ENCODE measurements around the gene PTGR3. TPM values are rescaled to one million over a fixed set of nuclear protein-coding genes. Genes with fewer than 3 reads are reported as not detected.

Gene PTGR3
- total RNA-seq, 2 donors from 2014 or later, result 8.9 to 26.5 TPM

DNA sequence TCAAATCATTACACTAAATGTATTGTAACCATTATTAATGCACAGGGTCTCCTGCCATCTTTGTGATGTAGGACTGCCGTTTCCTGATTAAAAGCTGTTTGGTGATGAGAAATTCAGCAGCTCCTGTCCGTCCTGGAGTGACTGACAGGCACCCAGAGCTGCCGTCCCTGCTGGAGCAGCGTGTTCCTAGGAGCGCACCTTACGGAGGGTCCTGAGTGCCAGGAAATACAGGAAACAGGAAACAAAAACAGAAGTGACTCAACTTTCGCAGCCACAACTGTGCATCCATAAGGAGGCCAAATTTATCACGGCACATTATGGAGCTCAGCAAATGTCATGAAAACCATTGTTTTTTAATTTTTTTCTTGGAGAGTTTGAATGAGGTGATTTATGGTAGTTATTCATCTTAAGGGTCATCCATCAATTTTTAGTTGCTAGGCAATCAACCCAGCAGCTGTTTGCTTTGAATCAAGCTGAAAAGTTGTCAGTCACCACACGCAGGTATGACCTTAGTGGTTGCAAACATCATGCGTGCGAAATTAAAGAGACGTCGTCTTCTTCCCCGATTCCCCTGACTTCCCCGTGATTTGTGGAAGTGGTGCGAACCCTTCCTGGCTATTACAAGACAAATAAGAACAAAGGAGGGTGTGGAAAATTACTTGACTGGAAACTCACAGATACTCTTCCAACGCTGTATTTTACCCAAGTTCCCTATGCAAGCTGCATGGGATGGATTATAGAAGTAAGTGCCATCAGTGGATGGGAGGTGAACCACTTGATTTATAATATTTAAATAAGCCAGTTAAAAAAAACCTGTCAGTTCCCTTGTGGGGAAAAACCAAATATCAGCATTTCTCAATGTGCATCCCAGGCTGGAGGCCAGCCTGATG is 21.5 kb upstream of the PTGR3 start:
- intact Hi-C loops (cut with DNase I), result no loop called here

DNA sequence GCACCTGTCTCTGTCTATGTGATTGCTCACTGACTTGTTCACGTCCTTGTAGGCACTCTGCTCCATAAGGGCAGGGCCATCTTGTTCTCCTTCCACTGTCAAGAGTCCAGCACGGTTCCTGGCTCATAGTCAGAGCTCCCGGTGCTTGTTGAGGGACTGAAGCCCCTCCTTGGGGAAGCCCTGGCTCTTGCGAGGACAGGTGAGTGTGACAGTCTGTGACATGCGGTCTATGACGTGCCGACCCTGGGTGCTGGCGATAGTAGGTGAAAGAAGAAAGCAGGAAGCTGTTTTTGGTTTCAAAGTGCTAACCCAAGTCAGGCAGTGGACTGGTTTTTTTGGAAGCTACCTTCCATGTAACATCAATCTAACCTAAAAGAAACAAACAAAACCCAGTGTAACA is 20.5 kb upstream of the PTGR3 start:
- H3K27me3 ChIP-seq, result no peaks in the 10 kb centered on the region
- H3K36me3 ChIP-seq (replicated peaks in 1 of 2; ENCODE audit: insufficient read depth in 1 of 2, low read depth in 2 of 2), result no peaks in the 10 kb centered on the region
- no peak for TF ChIP-seq POLR2A (IDR thresholded peaks at IDR 0.05)
- TF ChIP-seq, protein P1, sequence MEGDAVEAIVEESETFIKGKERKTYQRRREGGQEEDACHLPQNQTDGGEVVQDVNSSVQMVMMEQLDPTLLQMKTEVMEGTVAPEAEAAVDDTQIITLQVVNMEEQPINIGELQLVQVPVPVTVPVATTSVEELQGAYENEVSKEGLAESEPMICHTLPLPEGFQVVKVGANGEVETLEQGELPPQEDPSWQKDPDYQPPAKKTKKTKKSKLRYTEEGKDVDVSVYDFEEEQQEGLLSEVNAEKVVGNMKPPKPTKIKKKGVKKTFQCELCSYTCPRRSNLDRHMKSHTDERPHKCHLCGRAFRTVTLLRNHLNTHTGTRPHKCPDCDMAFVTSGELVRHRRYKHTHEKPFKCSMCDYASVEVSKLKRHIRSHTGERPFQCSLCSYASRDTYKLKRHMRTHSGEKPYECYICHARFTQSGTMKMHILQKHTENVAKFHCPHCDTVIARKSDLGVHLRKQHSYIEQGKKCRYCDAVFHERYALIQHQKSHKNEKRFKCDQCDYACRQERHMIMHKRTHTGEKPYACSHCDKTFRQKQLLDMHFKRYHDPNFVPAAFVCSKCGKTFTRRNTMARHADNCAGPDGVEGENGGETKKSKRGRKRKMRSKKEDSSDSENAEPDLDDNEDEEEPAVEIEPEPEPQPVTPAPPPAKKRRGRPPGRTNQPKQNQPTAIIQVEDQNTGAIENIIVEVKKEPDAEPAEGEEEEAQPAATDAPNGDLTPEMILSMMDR (IDR thresholded peaks at IDR 0.05), result no peak
- intact Hi-C loops (cut with DNase I), result no loop called here
- peaks cover 28% of the 10 kb centered on the region for H3K4me1 ChIP-seq
- ATAC-seq, result no peak
- H3K9me3 ChIP-seq, result no peaks in the 10 kb centered on the region
- WGBS, 2 donors, result 97 to 98% methylated on average over 8 of the region's 8 CpGs
- no peak overlapping the region for H3K27ac ChIP-seq
- no peak overlapping the region for H3K4me3 ChIP-seq
- DNase-seq, result no peak

More for the DNA sequence above, 21.5 kb upstream of the PTGR3 start:
- 74 to 86% methylated on average over 17 of the region's 17 CpGs for WGBS, 2 donors
- TF ChIP-seq POLR2A (IDR thresholded peaks at IDR 0.05), result no peak
- H3K36me3 ChIP-seq (replicated peaks in 1 of 2; ENCODE audit: insufficient read depth in 1 of 2, low read depth in 2 of 2), result no peaks in the 10 kb centered on the region
- no peak for ATAC-seq
- DNase-seq, result no peak
- peaks cover 28% of the 10 kb centered on the region for H3K4me1 ChIP-seq
- no peak overlapping the region for H3K4me3 ChIP-seq
- peak overlapping the region in 2 of 4 donors; percentile 3 for H3K27ac ChIP-seq
- no peaks in the 10 kb centered on the region for H3K9me3 ChIP-seq
- no peaks in the 10 kb centered on the region for H3K27me3 ChIP-seq

DNA sequence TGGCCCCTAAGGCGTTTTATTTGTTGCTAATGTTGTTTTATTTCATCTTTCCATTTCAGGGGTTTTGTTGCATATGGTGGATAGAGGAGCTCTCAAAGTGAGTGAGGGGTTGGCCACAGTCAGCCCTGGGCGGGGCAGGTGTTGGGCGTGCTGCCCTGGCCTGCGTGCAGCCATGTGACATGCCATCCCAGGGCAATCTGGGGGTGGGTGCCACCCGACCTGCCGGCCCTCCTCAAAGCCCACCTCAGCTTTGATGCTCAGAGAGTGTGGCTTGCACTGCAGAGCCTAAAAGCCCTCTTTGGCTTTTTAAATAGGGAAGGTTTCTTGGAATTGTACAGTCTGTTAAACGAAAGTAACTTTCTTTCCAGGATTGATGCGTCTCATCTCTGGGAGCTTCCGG is 20.0 kb upstream of the PTGR3 start:
- Histone ChIP-seq H3K36me3 (replicated peaks in 1 of 2; ENCODE audit: insufficient read depth in 1 of 2, low read depth in 2 of 2) (no peaks in the 10 kb centered on the region), H3K4me3 (no peak overlapping the region), H3K27me3 (no peaks in the 10 kb centered on the region), H3K4me1 (peaks cover 28% of the 10 kb centered on the region), H3K9me3 (no peaks in the 10 kb centered on the region), H3K27ac (no peak overlapping the region)
- DNase-seq, result no peak
- WGBS, 2 donors, result 92 to 98% methylated on average over 7 to 9 of the region's 9 CpGs
- ATAC-seq, result no peak
- no peak for TF ChIP-seq POLR2A (IDR thresholded peaks at IDR 0.05)
- TF ChIP-seq, protein P1 (IDR thresholded peaks at IDR 0.05), result no peak
- intact Hi-C loops (cut with DNase I), result no loop called here

DNA sequence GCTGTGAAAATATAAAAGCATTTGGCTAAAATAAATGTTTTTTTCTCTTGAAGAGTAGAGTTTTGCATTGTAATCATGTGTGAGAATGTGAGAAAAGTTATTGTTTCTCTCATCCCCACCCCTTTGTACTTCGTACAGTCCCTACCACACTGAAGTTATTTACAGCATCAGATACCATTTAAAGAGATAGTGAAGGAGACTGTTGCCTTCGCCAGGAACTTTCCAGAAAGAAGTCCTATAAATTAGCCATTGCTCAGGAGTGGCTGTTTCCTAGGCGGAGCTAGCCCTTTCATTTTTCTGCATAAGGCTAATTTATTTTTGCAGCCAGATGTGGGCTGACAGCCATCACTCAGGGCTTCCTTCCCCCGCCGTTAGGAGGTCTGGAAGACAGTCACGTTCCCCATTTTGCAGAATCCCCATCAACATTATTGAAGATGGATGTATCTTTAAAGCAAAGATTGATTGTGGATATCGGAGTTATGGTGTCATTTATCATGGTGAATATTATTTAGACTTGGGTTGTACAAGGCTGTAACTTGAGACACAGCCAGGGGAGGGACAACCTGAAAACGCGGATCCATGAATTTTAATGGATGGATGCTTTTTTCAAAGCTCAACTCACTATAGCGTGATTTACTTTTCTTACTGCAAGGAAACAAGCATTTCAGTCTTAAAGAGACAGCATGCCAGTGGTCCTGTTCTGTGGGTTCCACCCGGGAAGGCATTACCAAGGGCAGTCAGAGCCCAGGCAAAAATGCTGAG is 18.8 kb upstream of the PTGR3 start:
- H3K36me3 ChIP-seq (replicated peaks in 1 of 2; ENCODE audit: insufficient read depth in 1 of 2, low read depth in 2 of 2), result no peaks in the 10 kb centered on the region
- no peak for DNase-seq
- no peak overlapping the region for H3K4me3 ChIP-seq
- no peaks in the 10 kb centered on the region for H3K27me3 ChIP-seq
- 45 to 62% methylated on average over 11 of the region's 11 CpGs for WGBS, 2 donors
- intact Hi-C loops (cut with DNase I), result no loop called here
- ATAC-seq, result no peak
- H3K4me1 ChIP-seq, result peaks cover 28% of the 10 kb centered on the region
- no peak for TF ChIP-seq POLR2A (IDR thresholded peaks at IDR 0.05)
- TF ChIP-seq, protein P1 (IDR thresholded peaks at IDR 0.05), result no peak
- H3K9me3 ChIP-seq, result no peaks in the 10 kb centered on the region
- peak overlapping the region in 1 of 4 donors; percentile 28 for H3K27ac ChIP-seq

DNA sequence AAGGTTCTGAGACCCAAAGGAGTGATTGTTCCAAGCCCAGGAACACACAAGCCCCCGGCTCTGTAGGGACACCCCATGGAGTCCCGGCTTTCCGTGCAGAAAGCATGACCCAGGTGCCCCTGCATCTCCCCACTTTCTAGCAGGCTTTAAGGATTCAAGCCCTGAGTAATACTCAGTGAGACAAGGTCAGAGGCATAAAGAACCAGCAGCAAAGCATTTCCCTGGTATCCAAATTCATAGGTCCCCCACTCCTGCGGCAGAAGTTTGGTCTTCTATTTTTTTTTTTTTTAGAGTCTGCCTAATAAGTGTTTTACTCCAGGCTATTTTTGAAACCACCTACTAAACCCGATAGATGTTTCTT is 18.0 kb upstream of the PTGR3 start:
- intact Hi-C loops (cut with DNase I), result no loop called here
- DNase-seq (no peak), ATAC-seq (no peak)
- WGBS, 2 donors, result 56 to 76% methylated on average over 5 of the region's 5 CpGs
- Histone ChIP-seq H3K9me3 (no peaks in the 10 kb centered on the region), H3K4me3 (no peak overlapping the region), H3K27ac (peak overlapping the region in 3 of 4 donors; percentile 7 to 28 (median 22)), H3K27me3 (no peaks in the 10 kb centered on the region), H3K36me3 (replicated peaks in 1 of 2; ENCODE audit: insufficient read depth in 1 of 2, low read depth in 2 of 2) (no peaks in the 10 kb centered on the region), H3K4me1 (peaks cover 28% of the 10 kb centered on the region)
- TF ChIP-seq, protein P1 (IDR thresholded peaks at IDR 0.05), result no peak
- TF ChIP-seq POLR2A (IDR thresholded peaks at IDR 0.05), result no peak

All from body of pancreas (tissue), 4 donors.